ENCODE measurements around the gene NTSR1.

Gene NTSR1

DNA sequence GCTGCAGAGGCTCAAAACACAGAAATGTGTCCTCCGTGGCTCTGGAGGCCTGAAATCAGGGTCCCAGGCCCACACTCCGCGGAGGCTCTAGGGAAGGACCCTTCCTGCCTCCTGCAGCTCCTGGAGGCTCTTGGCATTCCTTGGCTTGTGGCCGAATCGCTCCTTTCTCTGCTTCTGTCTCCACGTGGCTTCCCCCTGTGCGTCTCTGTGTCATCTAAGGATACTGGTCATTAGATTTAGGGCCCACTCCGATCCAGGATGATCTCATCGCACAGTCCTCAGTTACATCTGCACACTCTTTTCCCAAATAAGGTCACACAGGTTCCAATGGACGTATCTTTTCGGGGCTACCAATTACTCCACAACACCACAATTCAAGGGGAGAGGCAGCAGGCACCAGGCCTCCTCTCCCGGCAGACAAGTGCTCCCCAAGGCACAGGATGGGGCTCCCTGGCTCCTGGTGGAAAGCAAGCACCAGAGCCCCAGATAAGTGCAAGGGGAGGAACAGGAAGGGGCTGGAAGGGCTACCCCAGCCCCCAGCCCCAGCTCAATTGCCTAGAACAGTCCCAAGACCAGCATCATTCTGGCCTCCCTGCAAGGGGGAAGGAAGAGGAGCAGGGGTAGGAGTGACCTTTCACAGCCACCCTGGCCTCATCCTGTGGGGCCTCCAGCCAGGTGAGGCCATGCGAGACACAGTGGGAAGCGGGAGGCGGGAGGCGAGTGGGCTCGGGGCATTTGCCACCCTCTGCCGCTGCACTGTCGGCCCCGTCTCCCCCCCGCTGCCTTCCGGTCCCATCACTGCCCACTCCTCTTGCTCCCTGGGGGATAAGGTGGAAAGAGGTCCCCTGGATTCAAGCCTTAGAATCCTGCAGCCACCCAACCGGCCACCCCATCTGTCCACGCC is 16.3 kb downstream of the NTSR1 start:
- DNase-seq (ENCODE audit: low spot score): no peak

DNA sequence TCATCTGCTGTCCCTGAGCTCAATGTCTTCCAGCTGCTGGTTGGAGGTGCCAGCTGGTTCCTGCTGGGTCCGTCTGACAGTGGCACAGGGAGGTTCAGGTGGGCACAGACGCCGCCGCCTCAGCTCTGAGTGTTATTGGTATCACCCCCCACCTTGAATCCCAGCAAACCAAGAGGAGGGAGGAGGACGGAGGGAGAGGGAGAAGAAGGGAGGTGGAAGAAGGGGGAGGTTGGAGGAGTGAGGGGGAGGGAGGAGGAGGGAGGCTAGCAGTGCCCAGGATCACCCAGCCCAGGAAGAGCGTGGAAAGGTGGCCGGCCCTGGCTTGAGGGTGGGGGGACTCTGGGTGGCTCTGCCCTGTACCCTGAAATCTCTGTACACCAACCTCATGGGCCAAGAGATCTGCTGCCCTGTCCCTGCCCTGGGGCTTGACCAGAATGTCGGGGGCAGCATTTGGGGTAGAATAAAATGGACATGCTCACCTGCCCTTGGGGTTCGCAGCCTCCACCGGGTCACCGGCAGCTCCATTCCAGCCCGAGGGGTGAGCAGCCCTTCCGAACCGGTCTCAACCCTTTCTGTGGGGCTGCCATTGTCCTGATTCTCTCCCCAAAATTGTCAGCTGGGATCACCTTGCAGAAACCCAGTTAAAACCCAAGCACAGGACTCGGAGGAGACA is 17.1 kb downstream of the NTSR1 start:
- no peak for DNase-seq (ENCODE audit: low spot score)

DNA sequence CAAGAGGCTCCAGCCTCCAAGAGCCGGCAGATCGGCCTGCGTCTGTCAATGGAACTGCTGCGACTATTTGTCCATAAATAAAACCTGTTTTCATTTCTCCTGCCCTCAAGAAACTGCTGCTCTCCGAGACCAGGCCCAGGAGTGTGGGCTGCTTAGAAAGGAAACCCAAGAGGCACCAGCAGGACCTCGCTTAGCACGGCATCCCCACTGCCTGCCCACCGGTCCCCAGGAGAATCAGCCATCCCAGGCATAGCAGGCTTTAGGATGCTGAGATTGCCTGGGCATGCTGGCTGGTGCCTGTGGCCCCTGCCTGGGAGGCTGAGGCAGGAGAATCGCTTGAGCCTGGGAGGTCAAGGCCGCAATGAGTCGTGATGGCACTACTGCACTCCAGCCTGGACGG is 17.6 kb downstream of the NTSR1 start:
- DNase-seq (ENCODE audit: low spot score): no peak

DNA sequence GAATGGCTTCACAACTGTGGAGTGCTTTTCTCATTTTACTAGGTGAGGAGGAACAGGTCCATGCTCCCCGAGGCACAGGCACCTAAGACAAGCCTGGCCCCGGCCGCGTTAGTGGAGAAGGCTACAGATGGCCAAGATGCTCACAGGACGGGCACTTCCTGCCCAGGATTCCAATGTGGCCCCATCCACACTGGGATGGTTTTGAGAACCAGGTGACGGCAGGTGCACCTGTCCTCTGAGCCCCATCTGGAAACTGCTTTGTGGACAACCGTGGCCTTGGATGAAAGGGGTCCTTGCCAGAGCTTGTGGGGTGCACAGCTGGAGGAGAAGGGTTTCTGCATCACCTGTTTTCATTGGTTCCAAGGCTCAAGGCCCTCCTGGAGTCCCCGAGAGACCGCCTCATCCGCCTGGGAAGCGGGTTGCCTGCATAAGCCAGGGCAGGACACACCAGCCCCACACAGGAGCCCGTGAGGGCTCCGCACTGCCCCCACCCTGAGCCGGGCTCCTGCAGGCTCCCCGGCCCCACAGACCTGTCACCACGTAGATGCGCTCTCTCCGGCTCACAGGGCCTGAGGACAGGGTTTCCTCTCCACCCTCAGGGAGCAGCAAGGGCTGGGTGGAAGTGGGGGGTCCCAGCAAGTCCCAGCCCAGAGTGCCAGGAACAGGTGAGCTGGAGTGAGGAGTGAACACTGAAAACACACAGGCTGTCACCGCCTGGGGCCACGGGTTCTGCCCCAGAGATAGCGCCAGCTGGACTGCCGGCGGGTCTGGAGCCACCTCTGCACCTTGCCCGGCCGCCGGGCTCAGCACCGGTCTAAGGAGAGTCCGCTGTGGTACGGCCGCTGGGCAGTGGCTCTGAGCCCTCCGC is 18.3 kb downstream of the NTSR1 start:
- no peak for DNase-seq (ENCODE audit: low spot score)

DNA sequence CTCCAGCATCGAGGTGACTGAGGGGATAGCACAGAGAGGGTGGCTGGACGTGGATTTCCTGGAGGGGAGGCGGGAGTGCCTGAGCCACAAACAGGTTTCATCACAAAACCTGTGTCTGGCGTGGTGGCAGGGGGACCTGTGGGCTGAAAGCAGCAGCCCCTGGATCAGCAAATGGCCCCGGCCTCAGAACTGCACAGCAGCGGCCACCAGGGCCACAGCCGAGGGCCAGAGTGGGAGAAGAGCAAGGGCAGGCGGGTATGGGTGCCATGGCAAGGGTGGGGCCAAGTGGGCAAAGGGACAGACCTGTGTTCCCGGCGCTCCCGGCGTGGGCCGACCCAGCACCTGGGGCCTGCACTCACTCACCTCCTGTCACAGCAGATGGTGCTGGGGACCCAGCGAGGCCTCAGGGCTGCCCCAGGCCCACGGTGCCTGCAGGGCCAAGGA is 19.0 kb downstream of the NTSR1 start:
- DNase-seq (ENCODE audit: low spot score): no peak

DNA sequence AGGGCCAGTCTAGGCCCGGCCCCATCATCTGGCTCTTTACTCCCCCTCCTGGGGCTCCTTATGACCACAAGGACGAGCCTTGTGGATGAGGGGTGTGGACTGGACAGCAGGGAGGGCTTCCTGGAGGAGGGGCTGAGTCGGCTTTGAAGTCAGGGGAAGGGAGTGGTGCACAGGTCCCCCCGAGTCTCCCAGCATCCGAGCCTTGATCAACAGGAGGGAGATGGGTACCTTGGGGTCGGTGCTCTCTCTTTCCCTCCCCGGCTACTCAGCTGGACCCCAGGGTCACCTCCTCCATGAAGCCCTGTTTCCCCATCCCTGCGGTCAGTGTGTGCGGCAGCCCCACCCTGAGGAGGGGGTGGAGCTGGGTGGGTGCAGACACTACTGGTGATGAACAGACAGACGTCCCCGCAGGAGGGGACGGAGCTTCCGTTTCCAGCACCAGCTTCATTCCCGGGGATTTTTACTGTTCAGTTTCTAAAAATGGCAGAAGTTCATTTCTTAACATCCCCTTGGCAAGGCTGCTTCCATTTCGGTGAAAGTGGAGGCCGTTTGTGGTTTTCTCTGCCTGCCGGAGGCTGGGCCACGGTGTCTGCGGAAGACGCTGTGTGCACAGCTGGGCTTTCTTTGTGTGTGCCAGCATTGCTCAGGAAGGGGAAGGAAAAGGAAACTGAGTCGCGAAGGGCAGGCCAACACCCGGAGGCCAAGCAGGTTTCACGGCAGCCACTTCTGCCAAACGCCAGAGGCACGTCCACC is 19.6 kb downstream of the NTSR1 start:
- no peak for DNase-seq (ENCODE audit: low spot score)

DNA sequence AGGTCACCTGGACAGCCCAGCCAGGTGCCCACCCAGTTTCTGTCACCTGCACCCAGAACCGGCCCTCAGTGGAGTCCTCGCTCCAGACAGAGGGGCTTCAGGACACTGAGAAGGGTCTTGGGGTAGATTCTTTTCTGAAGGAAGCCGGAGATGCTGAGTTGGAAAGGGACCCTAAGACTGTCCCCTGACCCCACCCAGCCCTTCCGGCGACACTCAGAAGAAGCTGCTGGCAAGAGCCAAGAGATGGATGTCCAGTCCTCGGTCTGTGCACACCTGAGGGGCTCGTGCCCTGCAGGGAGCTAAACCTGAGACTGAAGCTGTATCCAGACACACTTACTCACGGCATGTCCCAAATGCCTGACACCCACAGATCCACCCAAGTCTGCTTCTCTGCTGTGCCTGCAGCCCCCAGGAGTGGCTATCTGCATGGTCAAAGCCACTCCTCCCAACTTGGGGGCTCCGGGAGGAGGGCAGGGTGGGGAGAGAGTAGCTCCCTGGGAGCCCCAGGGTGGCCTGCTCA is 20.2 kb downstream of the NTSR1 start:
- no peak for DNase-seq (ENCODE audit: low spot score)

DNA sequence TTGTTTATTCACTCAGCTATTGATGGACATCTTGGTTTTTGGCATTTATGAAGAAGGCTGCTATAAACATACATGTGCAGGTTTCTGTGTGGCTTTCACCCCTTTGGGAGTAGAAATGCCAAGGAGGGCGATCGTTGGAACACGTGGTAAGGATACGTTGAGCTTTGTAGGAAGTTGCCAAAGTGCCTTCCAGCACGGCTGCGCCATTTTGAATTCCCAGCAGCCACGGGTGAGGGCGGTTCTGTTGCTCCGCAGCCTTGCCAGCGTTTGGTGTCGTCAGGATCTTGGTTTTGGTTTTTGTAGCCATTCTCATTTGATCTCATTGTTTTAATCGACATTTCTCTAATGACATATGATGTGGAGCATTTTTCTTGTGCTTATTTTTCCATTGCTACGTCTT is 21.8 kb downstream of the NTSR1 start:
- DNase-seq (ENCODE audit: low spot score): no peak

DNA sequence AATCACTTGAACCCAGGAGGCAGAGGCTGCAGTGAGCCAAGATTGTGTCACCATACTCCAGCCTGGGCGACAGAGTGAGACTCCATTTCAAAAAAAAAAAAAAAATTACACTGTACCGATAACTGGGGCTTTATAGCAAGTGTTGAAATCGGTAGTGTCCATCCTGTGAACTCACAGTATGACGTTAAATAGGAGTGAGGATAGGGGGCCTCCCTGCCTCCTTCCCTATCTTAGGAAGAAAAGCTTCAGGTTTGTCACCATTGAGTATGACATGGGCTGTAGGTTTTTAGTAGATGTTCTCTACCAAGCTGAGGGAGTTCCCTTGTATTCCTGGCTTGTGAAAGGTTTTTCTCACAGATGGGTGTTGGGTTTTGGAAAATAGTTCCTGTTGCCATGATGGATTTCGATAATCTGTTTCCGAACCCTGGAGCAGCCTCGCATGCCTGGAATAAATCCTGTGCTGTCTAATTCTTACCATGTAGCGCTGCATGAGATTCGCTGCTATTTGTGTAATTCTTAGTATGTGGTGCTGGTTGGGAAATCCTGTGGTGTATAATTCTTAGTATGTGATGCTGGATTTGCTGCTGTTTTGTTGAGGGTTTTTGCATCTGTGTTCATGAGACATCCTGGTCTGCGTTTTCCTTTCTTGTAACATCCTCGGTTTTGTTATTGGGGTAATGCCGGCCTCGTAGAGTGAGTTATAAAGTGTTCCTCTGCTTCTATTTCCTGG is 23.6 kb downstream of the NTSR1 start:
- no peak for DNase-seq (ENCODE audit: low spot score)

DNA sequence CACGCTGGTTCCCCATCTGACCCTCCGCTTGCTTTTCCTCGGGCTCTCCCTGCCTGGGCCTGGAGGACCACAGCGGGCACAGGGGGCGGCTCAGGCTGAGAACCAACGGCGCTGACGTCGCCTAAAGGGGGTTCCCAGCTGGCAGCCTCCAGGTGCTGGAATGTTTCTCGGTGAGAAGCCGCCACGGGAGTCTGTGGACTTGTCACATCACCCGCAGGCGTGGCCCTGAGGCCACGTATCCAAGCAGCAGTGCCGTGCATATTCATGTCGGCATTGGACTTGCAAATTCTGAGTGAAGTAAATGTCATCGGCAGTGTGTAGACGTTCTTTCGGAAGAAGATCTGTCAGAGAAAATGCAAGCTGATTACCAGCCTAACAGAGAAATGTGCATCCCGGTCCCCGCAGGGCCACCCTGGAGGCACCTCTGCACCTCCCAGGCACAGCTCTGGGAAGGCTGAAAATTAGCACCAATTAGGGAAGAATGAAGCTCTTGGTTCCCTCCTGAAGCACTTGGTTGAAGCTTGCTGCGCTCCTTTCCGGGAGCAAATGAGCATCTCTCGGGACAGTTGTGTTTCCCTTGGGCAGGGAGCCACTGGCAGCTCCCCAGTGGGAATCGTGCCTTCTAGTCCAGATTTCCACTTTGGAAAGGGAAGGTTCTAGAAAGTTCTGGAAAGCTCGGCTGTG is 24.3 kb downstream of the NTSR1 start:
- DNase-seq (ENCODE audit: low spot score): no peak

DNA sequence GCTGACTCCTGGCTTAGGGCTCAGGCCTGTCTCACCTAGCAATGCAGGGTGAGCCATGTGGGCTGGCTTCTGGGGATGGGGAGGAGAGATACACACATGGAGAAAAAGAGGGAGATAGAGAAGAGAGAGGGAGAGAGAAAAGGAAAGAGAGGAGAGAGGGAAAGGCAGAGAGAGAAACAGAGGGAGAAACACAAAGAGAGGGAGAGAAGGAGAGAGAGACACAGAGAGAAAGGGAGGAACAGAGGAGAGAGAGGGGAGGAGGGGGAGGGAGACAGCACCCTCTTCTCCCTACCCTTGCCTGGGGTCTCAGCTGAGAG is 24.8 kb downstream of the NTSR1 start:
- no peak for DNase-seq (ENCODE audit: low spot score)

DNA sequence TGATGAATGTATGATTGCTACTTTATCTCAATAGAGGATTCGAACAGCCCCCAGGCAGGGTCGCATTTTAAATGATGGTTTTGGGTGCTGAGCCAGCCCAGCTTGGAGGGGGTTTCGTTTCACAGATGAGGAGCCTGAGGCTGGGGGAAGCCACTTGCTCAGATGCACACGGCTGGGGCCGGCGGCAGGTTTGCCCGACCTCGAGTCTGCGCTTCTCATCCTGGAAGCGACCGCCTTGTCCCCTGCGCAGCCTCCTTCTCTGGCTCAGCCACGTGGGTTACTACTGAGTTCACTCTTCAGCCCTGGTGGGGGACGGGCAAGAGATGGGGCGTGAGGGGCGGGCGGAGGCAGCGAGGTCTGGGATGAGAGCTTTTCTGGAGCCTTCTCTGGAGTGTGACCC is 25.3 kb downstream of the NTSR1 start:
- DNase-seq (ENCODE audit: low spot score): no peak

DNA sequence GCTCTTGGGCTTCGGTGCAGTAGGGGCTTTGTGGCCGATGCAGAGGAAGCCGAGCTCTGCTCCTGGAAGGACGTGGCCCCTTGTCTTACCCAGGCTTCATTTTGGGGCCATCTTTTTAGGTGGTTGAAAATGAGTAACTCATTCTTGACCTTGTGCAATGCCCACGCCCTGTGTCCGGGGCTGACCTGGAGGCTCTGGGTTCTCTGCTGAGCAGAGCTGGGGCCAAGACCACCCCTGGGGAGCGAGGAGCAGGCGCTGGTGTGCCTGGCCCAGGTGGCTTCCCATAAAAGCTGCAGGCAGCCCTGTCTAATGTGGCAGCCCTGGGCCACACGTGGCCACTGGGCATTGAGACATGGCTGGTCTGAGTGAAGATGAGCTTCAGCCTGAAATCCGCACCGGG is 25.7 kb downstream of the NTSR1 start:
- DNase-seq (ENCODE audit: low spot score): no peak

DNA sequence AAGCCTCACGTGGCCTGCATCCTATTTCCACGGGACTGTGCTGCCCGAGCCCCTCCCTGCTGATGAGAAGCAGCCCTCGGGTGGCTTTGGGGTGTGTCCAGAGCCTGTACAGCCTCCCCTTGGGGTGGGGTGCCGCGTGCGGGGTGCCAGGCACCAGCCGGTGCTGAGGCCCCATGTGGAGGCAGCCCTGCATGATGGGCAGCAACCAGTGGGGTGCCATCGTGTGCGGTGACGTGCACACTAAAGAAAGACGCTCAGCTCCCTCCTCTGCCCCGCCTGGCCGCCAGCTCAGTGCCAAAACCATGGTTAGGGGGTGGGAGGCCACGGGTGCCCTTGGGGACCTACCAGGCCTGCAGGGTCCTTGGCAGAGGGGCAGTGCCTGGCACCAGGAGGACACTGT is 26.2 kb downstream of the NTSR1 start:
- DNase-seq (ENCODE audit: low spot score): no peak

DNA sequence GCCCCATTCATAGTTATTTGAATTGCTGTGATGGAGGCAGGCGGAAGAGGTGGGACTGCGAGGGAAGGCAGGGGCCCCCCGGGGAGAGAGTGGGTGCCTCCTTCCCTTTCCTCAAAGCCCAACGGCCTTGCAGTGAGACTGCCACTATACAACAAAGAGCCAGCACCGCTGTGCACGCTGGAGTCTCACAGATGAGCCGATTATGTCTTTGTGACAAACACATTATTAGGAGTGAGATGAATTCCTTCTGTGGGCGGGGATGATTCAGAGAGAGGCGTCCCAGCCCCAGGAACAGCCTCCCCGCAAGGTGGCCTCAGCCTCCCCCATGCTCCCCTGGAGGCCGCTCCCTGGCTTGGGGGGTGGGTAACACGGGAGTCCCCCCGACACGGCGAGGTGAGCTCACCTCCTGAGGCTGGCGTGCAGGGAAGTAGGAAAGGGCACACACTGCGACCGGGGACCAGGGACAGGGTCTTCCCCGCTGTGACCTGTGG is 26.7 kb downstream of the NTSR1 start:
- no peak for DNase-seq (ENCODE audit: low spot score)

DNA sequence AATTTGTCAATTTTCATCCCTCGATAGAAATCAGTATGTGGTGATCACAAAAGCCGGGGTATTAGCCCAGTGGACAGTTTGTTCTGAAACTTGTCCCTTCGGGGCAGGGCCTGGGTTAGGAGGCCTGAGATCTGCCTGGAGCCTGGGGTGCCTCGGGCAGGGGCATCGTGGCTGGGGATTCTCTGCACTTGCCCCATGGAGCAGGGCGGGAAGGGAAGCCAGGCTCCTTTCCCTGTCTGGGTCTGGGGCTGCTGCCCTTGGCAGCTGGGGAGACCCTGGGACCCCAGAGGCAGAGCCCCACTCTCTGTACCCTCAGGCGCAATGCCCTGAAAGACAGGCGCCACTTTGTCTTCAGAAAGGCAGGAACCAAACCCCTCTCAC is 27.4 kb downstream of the NTSR1 start:
- DNase-seq (ENCODE audit: low spot score): no peak

DNA sequence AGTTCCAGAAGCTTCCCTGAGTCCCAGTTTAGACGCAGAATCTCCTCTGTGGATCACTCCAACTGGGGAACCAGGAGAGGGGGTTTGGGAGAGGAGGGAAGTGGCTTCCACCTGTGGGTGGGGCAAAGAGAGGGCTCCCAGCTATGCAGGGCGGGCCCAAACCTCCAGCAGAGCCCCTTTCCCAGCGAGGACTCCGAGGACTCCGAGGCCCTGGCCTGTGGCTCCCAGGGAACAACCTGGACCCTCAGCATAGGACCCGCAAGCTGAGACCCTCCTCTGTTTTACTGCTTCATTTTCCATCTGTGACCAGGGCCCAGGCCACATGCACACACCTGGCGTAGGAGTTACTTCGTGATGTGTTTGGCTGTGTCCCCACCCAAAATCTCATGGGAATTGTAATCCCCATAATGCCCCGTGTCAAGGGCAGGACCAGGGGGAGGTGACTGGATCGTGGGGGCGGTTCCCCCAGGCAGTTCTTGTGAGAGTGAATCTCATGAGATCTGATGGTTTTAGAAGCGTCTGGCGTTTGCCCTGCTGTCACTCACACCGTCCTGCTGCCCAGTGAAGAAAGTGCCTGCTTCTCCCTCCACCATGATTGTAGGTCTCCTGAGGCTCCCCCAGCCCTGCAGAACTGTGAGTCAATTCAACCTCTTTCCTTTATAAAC is 27.9 kb downstream of the NTSR1 start:
- DNase-seq (ENCODE audit: low spot score): no peak

DNA sequence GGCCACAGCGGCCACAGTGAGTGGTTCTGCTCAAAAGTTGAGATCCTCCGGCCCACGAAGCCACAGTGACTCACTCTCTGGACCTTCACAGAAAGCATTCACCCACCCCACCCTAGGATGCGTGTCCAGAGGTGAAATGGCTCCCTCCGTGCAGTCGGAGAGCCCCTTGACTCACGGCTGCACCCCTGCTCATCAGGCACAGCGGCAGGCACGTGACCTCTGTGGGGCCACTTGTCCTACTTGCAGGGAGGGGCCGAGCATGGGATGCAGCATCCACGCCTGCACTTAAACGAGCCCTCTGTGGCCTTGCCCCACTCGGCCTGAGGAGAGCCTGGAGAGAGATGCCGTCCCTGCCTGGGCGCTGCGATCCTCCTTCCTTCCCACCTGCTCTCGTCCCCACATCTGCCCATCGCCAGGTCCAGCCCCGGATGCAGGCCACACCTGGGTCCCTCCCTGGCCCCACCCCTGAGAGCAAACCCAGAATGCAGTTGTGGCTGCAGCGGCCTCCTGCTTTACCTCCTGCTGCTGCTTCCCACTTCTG is 28.7 kb downstream of the NTSR1 start:
- no peak for DNase-seq (ENCODE audit: low spot score)
